Hematopoietic multipotent progenitor cell treated with erythropoietin and hydrocortisone succinate and interleukin-3 and kit ligand, for 4 days (in vitro differentiated cells): ENCODE data around the gene MPRIP.

Experiments used
- DNase-seq: peaks from one replicate; pipeline ENCODE4 v3.0.0-alpha.2; 2015

Gene MPRIP

DNA sequence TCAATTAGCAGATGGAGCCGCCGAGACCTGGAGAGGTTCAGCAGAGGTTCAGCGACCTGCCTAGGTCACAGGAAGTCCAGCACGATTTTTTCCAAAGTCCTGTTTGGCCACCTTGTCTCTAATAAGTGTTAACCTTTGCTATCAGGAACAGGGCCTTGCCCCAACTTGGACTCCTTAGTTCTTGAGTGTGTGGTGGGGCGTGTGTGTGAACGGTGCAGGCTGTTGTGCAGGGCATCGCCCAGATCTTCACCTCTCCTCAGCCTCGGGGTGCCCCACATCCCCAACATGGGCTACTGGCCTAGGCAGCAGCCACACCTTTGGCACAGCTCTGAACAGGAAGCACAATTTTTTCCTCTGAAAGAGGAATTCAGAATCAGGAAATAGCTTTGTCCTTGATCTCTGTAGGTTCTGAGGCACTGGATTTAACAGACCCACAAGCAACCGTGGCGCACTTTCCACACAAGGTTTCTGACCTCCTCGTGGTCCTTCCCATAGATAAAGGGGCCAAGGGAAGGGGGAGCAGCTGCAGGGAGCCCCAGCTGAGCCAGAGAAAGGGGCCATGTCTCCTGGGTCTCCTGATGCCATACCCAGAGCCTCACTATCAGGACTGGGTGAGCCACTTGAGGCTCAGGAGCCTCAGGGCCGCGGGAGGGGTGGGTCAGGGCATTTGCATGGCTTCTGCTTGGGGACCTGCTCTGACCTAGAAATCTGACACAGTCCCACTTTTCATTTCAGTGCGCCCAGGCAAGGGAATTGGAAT, 10.4 kb downstream of the MPRIP start:
- DNase-seq: no peak

DNA sequence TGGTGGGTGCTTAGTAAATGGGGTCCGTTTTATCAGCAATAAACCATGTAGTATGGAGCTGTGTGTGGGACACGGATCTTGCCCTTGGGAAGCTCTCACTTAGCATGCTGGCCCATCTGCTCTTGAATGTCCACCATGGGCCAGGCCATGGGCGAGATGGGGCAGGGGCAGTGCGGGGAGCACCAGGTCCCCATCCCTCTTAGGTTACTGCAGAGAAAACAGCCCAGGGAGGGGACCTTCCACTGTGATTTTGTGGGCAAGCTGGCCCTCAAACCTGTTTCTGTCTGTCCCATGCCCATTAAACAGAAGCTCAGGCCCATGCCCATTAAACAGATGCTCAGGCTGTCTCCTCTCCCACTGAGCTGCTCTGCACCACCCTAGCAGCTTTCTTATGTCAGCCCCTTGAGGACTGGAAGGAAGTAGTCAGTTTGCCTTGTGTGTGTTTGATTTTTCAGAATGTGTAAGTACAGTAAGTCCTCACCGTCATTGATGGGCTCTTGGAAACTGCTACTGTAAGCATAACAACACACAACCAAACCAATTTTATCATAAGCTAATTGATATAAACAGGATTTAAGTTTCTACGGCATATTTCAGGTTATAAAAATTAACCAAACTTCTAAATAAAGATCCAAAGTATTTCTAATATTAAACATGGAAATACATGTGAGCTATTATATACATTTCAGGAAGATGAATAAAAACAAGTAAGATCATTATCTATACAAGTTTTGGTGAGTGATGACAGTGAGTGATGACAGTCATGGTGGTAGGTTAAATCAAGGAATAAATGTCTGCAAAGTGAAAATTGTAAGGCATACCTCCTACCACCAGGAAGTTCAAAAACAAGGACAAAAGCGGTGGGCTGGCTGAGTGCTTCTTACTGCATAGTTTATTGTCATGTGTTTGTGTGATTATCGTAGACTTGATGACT, 11.5 kb downstream of the MPRIP start:
- no peak for DNase-seq

DNA sequence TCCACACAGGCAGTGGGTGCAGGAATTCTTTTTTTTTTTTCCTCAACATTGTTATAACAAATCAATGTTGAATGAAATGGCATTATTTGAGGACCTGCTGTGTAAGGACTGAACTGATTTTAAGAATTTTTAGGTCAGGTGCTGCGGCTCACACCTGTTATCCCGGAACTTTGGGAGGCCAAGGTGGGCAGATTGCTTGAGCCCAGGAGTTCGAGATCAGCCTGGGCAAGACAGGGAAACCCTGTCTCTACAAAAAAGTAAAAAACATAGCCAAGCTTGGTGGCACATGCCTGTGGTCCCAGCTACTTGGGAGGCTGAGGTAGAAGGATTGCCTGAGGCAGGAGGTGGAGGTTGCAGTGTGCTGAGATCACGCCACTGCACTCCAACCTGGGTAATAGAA, 12.4 kb downstream of the MPRIP start:
- DNase-seq: no peak

DNA sequence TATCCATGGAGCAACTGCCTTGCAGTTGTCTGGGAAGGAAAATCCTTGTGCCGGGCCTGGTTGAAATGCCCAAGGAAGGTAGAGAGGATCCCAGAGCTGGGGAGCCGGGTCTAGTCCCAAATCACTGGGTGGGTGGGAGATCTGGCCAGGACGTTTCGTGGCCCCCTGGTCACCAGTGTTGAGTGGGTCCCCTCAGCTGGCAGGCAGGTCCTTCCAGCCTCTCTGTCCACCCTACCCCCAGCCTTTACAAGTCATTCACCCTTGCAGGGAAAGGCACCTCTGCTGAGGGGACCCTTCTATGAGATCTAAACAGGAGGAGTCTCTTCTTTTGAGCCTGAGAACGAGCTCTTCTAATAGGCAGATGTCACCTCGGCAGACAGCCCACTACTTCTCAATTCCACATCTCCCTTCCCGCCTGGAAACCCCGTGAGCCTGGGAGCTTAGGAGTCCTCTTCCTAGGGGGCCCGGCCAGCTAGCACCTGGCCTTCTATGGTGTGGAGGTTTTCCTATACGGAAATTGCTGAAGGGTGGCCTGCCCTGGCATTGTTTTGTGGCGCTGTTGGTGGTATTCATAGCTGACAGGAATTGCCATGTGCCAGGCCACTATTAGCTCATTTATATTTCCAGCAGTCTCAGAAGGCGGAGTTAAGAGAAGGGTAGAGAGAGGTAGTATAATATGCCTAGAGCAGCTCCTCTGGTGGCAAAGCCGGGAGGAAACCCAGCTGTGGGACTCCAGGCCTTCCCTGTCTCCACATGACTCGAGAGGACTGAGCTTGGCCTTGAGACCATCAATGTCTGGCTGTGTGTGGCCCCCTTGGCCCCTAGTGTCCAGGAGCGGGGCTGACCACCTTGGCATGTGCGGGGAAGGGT, 13.3 kb downstream of the MPRIP start:
- DNase-seq: no peak

DNA sequence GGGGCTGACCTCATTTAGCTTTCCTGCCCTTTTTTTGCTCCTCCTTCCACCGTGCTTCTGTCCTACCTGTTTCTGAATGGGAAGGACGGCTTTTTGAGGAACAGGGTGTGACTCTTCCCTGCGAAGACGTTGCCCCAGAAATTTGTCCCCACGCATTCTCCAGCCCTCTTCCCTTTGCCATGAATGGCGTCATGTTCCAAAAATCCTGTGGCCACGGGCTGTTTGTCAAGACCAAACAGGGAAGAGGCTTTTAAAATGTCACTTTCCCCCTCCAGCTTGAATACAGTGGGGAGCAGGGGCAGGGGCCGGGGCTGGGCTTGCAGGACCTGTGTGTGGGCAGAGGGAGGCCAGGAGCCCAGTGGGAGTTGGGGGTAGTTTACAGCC, 13.9 kb downstream of the MPRIP start:
- DNase-seq: no peak

DNA sequence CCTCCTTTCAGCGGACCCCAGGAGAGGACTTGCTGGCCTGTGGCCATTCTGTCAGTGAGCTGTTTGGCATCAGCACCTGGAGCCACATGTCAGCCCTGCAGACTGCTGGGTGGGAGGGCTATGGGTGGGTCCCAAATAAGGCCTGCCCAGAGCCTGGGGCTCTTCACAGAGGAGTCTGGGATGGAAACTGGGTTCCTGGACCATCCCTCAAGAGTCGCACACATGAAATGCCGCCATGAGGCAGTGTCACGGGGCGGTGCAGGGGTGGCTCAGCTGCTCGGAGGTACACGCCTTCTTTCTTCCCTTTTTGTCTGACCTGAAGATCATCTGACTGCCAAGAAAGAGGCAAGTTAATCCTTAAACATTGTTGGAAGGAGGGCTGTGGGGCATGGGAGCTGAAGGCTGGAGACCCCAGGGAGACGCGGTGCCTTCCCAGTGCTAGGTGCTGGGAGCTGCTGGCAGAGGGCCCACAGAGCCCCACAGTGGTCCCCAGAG, 14.8 kb downstream of the MPRIP start:
- DNase-seq: no peak

DNA sequence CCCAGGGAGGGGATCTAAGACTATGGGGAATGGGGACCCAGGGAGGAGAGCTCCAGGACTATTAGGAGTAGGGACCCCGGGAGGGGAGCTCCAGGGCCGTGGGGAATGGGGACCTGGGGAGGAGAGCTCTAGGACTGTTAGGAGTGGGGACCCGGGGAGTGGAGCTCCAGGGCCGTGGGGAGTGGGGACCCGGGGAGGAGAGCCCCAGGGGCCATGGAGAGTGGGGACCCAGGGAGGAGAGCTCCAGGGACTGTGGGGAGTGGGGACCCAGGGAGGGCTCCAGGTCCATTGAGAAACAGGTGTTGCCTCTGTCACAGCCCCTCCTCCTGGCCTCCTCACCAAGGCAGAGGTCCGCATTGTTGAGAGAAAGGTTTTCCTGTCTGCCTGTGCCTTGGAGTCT, 16.0 kb downstream of the MPRIP start:
- no peak for DNase-seq

DNA sequence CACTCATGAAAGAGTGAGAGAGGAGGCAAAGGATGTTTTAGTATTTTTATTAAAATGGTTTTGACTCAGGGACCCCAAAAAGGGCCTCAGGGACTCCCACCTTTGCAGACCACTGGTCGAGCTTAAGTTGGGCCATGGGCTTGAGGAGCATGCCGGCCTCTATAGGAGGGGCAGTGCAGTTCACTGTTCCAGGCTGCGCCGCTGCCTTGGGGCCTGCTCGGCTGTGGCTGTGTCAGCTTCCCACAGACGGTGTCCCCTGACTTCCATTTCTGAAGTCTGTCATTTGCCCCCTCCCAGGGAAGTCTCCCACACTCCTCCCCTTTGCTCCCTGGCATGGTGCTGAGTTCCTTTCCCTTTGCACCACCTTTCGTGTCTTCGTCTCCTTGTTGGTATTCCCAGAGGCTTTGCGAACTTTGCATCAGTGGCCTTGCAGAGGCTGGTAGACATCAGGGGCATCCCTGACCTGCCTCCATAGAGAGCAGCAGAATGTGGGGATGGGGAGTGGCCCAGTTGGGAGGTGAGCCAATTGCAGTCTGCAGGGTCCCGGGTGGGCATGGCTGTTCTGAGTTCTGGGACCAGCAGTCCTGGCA, 17.1 kb downstream of the MPRIP start:
- no peak for DNase-seq

DNA sequence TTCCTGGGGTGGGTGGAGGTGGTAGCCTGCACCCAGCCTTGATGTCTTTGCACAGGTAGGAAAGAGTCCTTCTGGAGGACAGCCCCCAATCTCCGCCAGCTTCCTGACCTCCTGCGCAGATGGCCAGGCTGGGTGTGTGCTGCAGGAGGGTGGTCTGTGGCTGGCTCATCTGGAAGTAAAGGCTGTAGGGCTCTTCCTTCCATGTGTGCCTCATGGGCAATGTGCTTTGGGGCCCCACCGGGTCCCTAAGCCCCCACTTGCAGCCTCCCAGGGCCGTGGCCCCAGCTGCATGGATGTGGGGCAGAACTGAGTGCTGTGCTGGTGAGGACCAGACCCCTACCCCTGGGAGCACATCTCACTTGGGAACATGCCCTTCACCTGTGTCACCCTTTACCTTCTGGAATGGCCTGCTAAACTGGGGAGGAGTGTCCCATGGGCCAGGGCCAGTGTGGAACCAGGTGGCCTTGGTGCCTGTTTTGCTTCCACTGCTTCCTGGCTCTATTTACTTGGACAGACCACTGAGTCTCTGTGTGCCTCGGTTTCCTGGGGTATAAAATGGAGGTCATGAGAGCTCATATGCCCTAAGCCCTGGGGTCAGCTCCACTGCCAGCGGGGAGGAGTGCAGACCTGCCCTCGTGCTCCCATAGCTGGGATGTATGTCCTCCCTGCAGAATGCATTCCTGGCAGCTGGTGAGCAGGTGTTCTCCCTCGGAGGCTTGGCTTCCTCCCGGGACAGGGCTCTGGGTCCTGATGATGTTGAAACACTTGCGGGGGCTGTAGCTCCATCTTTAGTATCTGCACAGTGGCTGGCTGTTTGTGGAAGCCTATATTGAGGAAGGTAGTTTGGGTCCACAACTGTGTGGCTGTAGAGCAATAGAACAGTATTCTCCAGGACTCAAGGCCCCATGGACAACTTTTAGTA, 18.0 kb downstream of the MPRIP start:
- DNase-seq: no peak

DNA sequence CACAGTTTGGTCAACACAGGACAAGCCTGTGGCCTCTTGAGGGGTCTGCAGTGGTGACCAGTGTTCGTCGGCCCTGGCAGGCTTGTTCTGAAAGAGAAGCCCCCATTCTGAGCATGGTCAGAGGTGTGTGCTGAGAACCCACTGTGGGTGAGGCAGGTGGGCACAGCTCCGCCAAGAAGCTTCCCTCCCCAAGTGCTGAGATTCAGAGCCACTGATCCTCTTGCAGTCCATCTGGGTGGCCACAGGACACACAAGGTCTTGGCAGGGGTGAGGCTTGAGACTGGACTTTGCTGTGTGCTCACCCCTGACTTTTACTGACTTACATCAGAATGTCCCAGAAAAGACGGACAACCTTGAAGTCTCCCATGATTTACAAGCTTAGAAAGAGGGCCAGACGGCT, 18.7 kb downstream of the MPRIP start:
- DNase-seq: no peak

DNA sequence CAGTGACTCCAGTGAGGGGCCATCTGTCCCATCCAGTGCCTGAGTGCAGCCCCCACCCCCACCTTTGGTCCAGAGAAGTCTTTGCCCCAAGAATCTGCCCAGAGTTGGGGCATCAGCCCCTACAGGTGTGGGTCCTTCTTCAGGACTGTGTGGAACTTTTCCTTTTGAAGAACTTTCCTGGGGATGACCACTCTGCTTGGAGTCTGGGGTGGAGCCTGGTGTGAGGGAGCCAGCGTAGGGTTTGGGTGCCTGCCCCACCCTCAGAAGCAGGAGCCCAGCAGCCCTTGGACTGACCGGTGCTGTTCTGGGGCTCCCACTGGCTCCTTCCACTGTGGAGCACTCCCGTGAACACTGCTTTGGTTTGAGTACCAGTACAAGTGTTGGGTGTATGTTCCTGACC, 19.3 kb downstream of the MPRIP start:
- no peak for DNase-seq

DNA sequence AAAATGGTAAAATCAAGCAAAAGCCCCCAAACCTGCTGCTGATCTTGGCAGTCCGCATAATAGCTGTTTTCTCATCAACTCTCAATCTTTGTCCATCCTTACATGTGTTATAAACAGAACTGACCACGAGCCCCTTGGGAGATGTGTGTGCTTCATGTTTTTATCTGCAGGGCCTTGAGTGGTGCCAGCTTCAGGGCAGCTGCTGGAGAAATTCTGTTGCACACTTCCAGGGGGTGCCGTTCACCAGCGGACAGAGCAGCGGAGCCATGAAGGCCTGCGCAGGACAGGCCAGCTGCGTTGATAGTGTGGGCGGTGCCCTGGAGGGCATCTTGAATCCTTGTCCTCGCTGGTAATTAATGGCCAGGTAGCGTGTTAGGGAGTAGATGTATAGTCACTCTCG, 20.1 kb downstream of the MPRIP start:
- DNase-seq: no peak

DNA sequence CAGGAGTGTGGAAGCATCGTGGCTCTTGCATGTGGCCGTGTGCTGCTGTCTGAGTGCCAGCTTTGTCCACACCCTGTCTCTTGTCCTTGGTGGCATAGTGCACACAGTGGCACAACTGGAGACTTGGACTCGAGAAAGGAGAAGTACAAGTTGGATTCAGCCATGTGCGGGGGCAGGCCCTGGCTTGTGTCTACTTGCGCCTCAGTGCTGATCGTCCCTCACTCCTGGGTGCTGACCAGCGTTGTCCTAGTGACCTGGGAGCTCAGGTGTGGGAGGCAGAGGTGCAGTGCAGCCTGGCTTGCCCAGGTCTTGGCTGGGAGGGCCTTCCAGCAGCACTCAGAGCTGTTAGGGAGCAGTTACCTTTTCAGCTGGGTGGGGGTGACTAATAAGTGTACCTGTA, 20.6 kb downstream of the MPRIP start:
- peak; percentile 45 for DNase-seq

DNA sequence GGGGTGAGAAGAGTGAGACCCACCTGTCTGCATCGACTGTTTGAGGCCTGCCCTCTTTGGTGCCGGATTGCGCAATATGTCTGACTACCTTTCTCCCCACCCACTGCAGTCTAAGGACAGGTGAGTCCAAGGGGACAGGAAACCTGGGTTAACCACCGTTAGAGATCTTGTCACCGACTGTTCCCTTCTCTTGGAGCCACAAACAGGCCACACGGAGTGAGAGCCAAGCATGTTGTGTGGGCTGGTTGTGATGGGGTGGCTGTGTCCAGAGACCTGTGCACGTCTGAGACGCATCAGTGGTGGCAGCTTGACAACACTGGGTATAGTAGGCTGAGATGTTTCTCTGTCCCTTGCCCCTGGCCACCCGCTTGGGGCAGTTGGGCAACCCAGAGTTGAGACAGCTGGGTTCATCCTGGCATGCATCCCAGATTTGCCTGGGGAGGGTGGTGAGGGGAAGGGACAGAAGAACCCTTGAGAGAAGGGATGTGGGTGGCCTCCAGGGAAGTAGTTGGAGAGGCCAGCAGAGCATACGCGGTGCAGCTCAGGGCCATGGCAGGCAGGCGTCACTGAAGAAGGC, 21.4 kb downstream of the MPRIP start:
- peak; percentile 49 for DNase-seq

DNA sequence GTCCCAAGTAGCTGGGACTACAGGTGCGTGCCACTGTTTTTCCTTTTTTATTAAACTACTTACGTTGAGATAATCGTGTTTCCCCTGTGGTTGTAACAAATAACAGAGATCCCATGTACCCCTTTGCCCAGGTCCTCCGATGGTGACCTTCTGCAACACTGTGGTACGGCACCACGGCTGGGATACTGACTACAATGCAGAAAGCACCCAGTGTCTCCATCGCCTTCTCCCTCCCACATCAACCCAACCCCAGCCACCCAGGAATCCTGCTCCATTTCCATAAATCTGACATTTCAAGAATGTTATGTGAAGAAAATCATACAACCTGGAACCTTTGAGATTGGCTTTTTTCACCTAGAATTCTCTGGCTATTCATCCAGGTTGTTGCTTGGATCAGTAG, 22.1 kb downstream of the MPRIP start:
- no peak for DNase-seq

DNA sequence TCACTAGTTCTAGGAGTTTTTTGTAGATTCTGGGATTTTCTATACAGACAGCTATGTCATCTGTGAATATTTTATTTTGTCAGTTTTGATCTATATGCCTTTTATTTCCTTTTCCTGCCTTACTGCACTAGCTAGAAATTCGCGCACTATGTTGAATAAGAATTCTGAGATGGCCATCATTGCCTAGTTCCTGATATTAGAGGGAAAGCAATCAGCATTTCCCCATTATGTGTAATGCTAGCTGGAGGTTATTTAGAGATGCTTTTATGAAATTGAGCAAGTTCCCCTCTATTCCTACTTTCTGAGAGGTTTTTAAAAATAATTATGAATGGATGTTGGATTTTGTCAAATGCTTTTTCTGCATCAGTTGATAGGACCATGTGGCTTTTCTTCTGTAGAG, 23.8 kb downstream of the MPRIP start:
- no peak for DNase-seq

DNA sequence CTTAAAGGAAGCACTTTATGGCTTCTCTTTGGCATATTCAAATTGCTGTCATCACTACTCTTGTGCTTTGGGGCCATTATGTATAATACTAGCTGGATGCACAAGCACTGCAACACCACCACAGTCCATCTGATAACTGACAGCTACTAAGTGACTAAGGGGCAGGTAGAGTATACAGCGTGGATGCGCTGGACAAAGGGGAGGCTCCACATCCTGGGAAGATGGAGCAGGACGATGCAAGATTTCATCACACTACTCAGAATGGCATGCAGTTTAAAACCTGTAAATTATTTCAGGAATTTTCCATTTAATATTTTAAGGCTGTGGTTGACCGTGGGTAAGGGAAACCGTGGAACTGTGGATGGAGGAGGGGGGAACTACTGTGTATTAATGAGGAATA, 25.0 kb downstream of the MPRIP start:
- DNase-seq: no peak

DNA sequence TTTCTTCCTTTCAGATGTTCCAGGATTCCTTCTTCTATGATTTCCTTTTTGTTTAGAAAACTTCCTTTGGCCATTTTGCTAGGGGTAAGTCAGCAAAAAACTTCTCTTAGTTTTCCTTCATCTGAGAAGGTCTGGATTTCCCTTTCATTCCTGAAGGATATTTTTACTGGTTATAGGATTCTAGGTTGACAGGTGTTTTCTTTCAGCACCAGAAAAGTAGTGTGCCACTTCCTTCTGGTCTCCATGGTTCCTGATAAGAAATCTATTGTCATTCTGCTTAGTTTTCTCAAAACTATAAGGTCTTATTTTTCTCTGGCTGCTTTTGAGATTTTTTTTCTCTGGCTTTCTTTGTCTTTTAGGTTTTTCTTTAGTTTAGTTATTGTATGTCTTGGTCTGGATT, 27.6 kb downstream of the MPRIP start:
- DNase-seq: no peak

DNA sequence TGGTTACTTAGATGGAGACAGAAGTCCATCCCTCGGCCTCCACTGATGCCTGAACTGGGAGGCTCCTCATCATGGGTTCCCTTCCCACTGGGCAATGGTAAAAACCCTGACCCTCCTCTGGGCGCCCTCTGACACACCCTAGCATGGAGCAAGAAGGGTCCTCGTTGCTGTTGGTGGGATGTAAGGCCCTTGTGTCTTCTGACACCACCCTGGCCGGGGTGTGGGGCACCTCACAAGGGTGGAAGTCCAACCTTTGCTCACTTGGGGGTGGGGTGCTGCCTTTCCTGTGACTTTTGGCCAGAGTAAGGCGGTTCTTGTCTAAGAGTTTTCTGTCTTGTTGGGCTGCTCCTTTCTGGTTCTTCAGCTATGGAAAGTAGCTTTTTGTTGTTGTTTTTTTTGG, 28.7 kb downstream of the MPRIP start:
- DNase-seq: no peak

DNA sequence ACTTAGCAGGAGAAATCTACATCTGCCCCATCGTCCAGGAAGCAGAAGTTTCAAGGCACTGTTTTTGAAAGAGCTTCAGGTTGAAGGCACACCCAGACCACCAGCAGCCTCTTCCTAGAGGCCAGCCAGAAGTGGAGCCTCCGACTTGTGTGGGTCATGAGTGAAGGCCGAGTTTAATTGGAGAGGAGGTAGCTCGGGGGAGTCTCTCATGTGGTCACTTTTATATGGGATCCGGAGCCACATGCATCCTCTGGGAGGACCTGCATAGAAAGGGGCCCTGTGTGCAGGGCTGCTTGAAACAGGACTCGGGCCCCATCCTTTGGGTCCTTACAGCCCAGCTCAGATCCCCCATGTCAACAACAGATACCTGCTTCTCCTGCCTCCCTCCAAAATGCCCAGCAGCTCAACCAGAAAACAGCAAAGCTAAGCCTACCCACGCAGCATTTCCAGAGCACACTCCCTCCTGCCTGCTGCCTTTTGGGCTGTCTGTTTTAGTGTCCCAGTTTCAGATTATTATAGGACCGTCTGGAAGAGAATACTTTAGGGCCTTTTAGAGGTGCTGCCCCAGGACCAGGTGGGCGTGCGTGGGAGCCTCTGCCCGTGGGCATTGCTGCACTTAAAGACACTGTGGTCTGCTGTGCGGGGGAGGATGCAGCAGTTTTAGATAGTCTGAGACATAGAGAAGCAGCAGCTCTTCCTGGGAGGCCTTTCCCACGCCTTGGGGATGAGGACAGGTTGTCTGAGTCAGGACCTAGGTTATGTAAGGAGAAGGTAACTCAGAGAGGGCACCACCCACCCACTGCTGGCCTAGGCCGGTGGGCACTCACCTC, 29.5 kb downstream of the MPRIP start:
- DNase-seq: no peak
